ENCODE results near the gene GDE1.
A peak's percentile ranks its signal among the peaks of the same experiment; 100 is the strongest.
"Not testable (repeated sequence)": the region's sequence is repeated elsewhere in the genome, so short reads cannot be mapped to it uniquely, and the experiment has no call there.

The GDE1 gene, protein sequence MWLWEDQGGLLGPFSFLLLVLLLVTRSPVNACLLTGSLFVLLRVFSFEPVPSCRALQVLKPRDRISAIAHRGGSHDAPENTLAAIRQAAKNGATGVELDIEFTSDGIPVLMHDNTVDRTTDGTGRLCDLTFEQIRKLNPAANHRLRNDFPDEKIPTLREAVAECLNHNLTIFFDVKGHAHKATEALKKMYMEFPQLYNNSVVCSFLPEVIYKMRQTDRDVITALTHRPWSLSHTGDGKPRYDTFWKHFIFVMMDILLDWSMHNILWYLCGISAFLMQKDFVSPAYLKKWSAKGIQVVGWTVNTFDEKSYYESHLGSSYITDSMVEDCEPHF

DNA sequence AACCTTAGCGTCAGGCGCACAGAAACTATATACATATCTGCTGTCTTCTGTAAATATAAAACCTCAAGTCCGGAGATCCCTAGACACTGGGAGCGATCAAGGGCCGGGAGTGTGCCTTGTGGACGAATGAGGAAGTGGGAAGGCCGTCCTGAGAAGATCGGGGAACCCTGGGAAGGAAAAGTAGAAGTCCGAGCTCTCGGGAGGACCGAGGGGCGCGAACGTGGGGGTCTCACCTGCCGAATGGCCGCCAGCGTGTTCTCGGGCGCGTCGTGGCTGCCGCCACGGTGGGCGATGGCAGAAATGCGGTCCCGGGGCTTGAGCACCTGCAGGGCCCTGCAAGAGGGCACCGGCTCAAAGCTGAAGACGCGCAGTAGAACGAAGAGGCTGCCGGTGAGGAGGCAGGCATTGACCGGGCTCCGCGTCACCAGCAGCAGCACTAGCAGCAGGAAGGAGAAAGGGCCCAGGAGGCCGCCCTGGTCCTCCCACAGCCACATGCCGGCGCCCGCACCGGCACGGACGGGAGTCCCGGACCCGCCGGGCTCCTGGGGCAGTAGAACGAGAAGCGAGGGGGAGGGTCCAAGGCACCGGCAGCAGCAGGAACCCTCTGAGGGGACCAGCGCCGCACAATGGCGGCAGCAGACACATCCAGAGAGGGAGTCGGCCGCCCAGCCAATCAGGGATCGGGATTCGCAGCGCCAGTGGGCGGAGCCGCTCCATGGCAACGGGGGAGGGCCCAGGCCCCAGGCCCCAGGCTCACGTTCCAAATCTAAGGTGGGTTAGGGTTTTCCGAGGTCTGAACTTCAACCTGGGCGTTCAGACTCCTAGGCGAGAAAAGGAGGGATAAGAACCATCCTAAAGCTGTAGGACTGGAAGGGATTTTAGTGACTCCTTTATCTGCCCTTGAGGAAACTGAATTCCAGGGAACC is at the start of gene GDE1:
GDE1 (minus strand) TSS at position 628 of the 926 bp plus-strand sequence; CDS start at position 494, 134 bp downstream.
- peak; percentile 86 for DNase-seq (ENCODE audit: low spot score)

- no peak for DNase-seq (ENCODE audit: low spot score)
Measured at GRCh38 chr16:19567560-19567959, 45.7 kb upstream of the GDE1 start.

DNA sequence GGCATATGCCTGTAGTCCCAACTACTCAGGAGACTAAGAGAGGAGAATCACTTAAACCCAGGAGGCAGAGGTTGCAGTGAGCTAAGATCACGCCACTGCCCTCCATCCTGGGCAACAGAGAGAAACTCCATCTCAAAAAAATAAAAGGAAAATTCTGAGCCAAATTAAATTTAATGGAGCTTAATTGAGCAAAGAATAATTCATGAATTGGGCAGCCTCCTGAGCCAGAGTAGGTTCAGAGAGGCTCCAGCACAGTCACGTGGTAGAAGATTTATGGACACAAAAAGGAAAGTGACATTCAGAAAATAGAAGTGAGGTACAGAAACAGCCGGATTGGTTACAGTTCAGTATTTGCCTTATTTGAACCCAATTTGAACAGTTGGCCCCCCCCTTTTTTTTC is 44.5 kb upstream of the GDE1 start:
- no peak for DNase-seq (ENCODE audit: low spot score)

DNA sequence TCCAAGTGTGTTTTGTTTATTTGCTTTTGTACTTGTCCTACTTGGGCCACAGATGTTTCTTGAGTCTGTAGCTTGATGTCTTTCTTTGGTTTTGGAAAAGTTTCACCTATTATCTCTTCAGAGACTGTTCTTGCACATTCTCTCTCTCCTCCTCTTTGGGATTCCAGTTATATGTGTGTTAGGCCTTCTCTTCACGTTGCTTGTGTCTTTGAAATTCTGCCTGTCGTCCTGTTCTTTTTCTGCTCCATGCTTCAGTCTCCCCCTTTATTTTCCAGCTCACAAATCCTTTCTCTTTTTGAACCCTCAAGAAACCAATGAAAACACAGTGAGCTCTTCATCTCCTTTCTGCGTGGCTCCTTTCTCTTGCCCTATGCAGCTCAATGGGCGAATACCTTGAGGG is 41.5 kb upstream of the GDE1 start:
- no peak for DNase-seq (ENCODE audit: low spot score)

DNA sequence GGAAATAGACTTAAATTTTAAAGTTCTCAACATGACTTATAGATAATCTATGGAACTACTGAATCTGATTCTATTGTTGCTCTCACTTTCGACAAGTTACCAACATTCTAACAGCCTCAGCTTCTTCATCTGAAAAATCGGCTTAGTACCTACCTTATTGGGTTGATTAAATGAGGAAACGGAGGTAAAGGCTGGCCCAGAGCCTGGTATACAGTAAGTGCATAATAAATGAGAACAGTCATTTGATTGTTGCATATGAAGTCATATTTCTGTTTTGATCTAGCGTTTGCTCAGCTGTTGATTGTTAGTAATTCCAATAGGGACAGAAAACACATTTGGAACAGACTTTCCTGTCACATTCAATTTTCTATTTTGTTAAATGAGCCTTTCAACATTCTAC is 38.2 kb upstream of the GDE1 start:
- no peak for DNase-seq (ENCODE audit: low spot score)

GRCh38 chr16:19559242-19559910 is 37.5 kb upstream of the GDE1 start:
- peak; percentile 77 for DNase-seq (ENCODE audit: low spot score)

GRCh38 chr16:19555938-19556771 is 34.3 kb upstream of the GDE1 start:
- DNase-seq (ENCODE audit: low spot score), result peak; percentile 18

DNA sequence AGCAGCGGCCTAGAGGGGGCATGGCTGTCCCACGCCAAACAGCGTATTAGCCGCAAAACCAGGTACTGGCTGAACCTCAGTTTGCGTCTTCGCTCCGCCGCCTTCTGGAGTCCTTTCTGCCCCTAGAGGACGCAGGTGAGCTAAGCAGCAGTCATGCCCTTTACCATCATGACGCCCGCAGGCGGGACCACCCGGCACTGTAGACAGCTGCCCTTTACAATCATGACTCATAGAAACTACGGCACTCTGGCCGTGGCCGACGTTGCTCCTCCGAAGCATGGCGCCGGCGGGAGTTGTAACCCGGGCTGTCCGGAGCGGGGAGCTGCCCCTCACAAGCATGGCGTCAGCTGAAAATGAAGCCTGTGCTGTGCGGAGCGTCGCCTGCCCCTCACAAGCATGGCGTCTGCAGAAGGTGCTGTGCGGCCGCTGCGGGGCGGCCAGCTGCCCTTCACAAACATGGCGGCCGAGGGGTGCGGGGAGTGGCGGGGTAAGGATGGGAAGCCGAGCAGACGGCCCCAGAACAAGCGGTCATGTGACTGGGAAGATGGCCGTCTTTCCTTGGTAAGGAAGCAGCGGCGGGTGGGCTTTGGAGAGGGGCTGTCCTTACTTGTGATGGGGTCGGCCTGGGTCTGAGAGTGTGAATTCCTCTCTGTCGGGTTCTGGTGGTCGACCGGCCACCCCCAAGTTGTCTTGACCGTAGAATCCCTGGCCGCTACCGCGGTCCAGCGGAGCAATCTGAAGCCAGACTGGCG is 33.5 kb upstream of the GDE1 start, which contains the start of gene VPS35L:
VPS35L (plus strand) TSS at position 518 of the 752 bp plus-strand sequence; CDS start at position 545, 27 bp downstream.
- DNase-seq (ENCODE audit: low spot score), result peak; percentile 99

GRCh38 chr16:19549673-19550072 is 27.8 kb upstream of the GDE1 start:
- DNase-seq (ENCODE audit: low spot score), result no peak

DNA sequence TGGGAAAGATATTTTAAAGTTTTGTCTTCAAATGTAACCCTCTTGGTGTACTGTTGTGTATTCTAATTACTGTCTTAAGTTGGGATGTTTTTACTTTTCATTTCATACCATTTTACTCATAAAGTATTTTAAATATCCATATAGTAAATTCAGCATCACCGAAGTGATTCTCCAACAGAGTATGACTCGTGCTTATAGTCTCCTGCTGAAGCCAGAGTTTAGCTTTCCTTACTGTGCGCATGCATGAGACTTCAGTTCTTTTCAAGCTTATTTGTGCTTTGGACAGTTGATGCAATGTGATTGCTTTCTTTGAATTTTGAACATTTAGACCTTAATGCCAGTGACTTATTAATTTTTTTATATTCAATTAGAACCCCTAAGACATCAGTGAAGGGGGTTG is 26.2 kb upstream of the GDE1 start:
- DNase-seq (ENCODE audit: low spot score), result no peak

GRCh38 chr16:19543278-19543996 is 21.5 kb upstream of the GDE1 start:
- DNase-seq (ENCODE audit: low spot score), result not testable (repeated sequence)

DNA sequence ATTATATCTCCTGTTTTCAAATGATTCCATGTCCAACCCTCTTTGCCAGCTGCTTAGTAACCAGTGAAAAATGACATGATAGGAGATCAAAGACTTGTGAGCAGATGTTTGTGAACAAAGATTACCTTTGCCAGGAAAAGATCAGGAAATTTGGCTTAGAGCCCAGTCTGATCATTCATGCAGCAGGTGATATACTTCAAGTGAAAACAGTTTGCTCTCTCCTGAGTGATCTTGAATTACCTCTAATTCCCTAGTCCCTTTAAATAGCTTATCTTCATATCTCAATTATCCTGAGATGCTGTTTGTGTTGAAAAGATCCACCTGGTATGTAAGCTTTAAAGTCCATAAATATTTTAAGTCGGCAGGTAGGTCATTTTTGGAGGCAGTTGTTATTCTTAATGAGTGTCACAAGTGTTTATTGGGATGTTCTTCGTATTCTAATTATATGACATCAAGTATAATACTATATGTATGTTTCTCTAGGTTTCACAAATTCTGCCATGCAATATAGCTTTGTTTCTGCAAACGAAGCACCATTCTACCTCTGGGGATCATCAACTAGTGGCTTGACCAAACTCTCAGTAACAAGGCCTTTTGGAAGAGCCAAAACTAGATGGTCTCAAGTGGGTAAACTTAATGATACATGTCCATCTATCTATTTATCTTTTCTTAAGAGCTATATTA is 20.4 kb upstream of the GDE1 start:
- no peak for DNase-seq (ENCODE audit: low spot score)

- no peak for DNase-seq (ENCODE audit: low spot score)
Measured at GRCh38 chr16:19540241-19540970, 18.5 kb upstream of the GDE1 start.

- DNase-seq (ENCODE audit: low spot score), result no peak
Measured at GRCh38 chr16:19532601-19533000, 10.7 kb upstream of the GDE1 start.

DNA sequence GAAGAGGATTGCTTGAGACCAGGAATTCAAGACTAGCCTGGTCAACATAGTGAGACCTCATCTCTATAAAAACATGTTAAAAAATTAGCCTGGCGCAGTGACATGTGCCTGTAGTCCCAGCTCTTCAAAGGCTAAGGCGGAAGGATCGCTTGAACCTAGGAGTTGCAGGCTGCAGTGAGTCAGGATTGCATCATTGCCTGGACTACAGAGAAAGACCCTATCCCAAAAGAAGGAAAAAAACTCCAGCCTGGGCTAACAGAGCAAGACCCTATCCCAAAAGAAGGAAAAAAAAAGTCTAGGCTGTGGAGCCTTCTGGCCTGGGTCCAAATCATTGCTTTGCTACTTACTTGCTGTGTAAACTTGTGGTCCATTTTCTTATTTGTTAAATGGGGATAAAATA is 6.8 kb upstream of the GDE1 start:
- no peak for DNase-seq (ENCODE audit: low spot score)

- no peak for DNase-seq (ENCODE audit: low spot score)
Measured at GRCh38 chr16:19527161-19527560, 5.3 kb upstream of the GDE1 start.

DNA sequence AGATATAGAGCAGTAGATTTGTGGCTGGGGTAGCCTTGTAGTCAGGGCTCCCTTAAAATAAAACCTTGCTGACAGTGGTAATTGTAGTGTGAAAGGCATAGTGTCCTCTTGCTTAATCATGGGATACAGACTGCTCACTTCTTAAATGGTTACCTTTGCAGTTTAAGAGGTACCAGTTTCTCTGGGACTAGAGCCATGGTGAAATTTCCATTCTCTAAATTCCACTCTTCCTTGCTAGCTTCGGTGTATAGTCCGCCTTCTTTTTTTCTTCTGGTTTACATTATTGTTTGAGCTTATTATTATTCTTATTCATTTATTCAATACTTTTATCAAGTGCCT is 3.5 kb upstream of the GDE1 start:
- no peak for DNase-seq (ENCODE audit: low spot score)

GRCh38 chr16:19524616-19525384 is 2.9 kb upstream of the GDE1 start:
- DNase-seq (ENCODE audit: low spot score), result no peak

All from kidney capillary endothelial cell (primary cell).